Mammary epithelial cell (primary cell): ENCODE data around the gene NAP1L4.

ENCODE experiments used
- EZH2 ChIP-seq: IDR thresholded peaks from 2 replicates; pipeline ENCODE4 v1.6.1; 2012; ENCODE audit warnings: low read length, inconsistent platforms, borderline replicate concordance
- TF ChIP-seq, protein P1 (sequence below), 2 donors: IDR thresholded peaks in 1 of 2; conservative IDR thresholded peaks in 1 of 2; 2 replicates each; pipeline ENCODE4 v1.5.1; 2011 to 2012; ENCODE audit warnings: inconsistent platforms in 2 of 2, low read length in 2 of 2, mild to moderate bottlenecking in 2 of 2, control low read depth in 1 of 2, low read depth in 1 of 2; ENCODE audit not compliant: insufficient read depth in 1 of 2; ENCODE audit errors: extremely low read depth in 1 of 2

DNA sequence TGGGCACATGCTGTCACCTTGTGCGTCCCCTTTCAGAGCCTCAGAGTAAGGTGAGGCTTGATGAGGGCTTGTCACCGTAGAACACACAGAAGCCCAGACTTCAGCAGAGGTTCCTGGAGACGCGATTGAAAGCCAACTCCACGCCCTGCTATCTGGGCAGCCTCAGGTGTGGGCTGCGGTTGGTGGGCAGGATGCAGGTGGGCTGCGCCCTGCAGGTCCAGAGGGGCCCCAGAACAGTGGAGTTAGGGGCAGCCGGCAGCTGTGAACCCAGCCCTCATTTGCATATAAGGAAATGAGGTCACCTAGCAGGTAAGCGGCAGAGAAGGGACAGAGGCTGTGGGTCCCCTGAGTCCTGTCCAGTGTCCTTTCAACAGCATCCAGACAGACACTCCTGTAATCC lies 78.4 kb downstream of the NAP1L4 start:
- TF ChIP-seq, protein P1, sequence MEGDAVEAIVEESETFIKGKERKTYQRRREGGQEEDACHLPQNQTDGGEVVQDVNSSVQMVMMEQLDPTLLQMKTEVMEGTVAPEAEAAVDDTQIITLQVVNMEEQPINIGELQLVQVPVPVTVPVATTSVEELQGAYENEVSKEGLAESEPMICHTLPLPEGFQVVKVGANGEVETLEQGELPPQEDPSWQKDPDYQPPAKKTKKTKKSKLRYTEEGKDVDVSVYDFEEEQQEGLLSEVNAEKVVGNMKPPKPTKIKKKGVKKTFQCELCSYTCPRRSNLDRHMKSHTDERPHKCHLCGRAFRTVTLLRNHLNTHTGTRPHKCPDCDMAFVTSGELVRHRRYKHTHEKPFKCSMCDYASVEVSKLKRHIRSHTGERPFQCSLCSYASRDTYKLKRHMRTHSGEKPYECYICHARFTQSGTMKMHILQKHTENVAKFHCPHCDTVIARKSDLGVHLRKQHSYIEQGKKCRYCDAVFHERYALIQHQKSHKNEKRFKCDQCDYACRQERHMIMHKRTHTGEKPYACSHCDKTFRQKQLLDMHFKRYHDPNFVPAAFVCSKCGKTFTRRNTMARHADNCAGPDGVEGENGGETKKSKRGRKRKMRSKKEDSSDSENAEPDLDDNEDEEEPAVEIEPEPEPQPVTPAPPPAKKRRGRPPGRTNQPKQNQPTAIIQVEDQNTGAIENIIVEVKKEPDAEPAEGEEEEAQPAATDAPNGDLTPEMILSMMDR (conservative IDR thresholded peaks at IDR 0.05 in 1 of 2, IDR thresholded peaks at IDR 0.05 in 1 of 2; ENCODE audit: extremely low read depth in 1 of 2, insufficient read depth in 1 of 2, low read depth in 1 of 2, low read length in 2 of 2) = no peak
- no peak for TF ChIP-seq EZH2
